ENCODE data around the gene SYK. TPM values are rescaled to one million over a fixed set of nuclear protein-coding genes. Genes with fewer than 3 reads are reported as not detected.

Gene SYK
- total RNA-seq, 3 donors from 2014 or later (not counting 1 experiment from before 2014, with no cell fraction given) = 75.5 to 104 (median 78.0) TPM

GRCh38 chr9:90942555-90942954 is 140.9 kb downstream of the SYK start:
- 76% methylated on average over 7 of the region's 7 CpGs for whole genome bisulfite sequencing (ENCODE audit: insufficient coverage)
- Mint-ChIP-seq H3K27me3 (ENCODE audit: low read depth in 2 of 2) (peaks cover 5 to 24% of the 10 kb centered on the region in 2 donors), H3K4me3 (no peak overlapping the region), H3K36me3 (no peaks in the 10 kb centered on the region), H3K27ac (no peak overlapping the region), H3K9me3 (no peaks in the 10 kb centered on the region), H3K4me1 (no peaks in the 10 kb centered on the region)
- H3K36me3 ChIP-seq (ENCODE audit: control insufficient read depth, insufficient read depth, low read length) = no peaks in the 10 kb centered on the region
- no peak overlapping the region for H3K27ac ChIP-seq (ENCODE audit: low read length)
- H3K4me1 ChIP-seq (ENCODE audit: control insufficient read depth, insufficient read depth, low read length) = no peaks in the 10 kb centered on the region
- ATAC-seq = no peak
- TF ChIP-seq, protein P1, sequence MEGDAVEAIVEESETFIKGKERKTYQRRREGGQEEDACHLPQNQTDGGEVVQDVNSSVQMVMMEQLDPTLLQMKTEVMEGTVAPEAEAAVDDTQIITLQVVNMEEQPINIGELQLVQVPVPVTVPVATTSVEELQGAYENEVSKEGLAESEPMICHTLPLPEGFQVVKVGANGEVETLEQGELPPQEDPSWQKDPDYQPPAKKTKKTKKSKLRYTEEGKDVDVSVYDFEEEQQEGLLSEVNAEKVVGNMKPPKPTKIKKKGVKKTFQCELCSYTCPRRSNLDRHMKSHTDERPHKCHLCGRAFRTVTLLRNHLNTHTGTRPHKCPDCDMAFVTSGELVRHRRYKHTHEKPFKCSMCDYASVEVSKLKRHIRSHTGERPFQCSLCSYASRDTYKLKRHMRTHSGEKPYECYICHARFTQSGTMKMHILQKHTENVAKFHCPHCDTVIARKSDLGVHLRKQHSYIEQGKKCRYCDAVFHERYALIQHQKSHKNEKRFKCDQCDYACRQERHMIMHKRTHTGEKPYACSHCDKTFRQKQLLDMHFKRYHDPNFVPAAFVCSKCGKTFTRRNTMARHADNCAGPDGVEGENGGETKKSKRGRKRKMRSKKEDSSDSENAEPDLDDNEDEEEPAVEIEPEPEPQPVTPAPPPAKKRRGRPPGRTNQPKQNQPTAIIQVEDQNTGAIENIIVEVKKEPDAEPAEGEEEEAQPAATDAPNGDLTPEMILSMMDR (IDR thresholded peaks at IDR 0.05) = no peak
- DNase-seq = no peak
- H3K9me3 ChIP-seq (ENCODE audit: control insufficient read depth, insufficient read depth, low read length) = no peaks in the 10 kb centered on the region
- intact Hi-C loops (cut with micrococcal nuclease) = no loop called here
- H3K4me3 ChIP-seq (ENCODE audit: low read length) = no peak overlapping the region
- no peaks in the 10 kb centered on the region for H3K27me3 ChIP-seq (ENCODE audit: control insufficient read depth, insufficient read depth, low read length)

DNA sequence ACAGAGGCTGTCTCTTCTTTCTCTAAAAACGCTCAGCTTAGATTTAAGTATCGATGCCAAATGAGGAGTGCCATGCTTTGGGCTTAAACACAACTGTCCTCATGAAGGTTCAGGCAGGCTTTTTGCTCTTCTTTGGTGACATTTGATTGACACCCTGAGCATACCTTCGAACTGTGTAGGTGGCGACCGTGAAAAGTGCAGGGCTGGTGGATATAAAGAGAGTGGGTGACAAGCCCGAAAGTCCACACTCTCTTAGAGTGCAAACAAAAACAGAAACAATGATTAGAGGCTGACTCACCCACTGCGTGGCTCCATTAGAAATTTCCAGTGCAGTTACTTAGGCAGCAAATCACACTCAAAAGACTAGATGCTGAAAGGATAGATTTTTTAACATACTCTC is 141.7 kb downstream of the SYK start:
- Mint-ChIP-seq H3K4me1 (no peaks in the 10 kb centered on the region), H3K27ac (no peak overlapping the region), H3K36me3 (no peaks in the 10 kb centered on the region), H3K27me3 (ENCODE audit: low read depth in 2 of 2) (peaks cover 9 to 24% of the 10 kb centered on the region in 2 donors), H3K4me3 (no peak overlapping the region), H3K9me3 (no peaks in the 10 kb centered on the region)
- DNase-seq (no peak), ATAC-seq (no peak)
- Histone ChIP-seq H3K4me3 (ENCODE audit: low read length) (no peak overlapping the region), H3K27ac (ENCODE audit: low read length) (no peak overlapping the region), H3K9me3 (ENCODE audit: control insufficient read depth, insufficient read depth, low read length) (no peaks in the 10 kb centered on the region), H3K4me1 (ENCODE audit: control insufficient read depth, insufficient read depth, low read length) (no peaks in the 10 kb centered on the region), H3K27me3 (ENCODE audit: control insufficient read depth, insufficient read depth, low read length) (no peaks in the 10 kb centered on the region), H3K36me3 (ENCODE audit: control insufficient read depth, insufficient read depth, low read length) (no peaks in the 10 kb centered on the region)
- intact Hi-C loops (cut with micrococcal nuclease) = no loop called here
- TF ChIP-seq, protein P1 (IDR thresholded peaks at IDR 0.05) = no peak
- WGBS (ENCODE audit: insufficient coverage) = 81% methylated on average over 7 of the region's 7 CpGs

DNA sequence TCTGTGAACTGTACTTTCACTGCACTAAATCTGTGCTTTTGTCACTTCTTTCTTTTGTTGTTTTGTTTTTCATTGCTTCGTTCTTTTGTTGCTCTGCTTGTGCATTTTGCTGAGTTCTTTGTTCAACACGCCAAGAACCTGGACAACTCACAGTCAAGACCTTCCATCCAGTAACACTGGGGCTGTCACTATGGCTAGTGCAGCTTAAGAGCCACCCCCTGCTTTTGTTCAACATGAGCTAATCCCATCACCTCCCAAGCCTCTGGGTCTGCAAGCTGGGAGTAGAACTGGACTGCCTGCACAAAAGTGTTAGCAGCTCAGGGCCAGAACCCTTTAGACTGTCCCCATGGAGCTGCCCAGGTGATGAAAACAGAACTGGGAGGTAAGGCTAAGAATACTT is 143.7 kb downstream of the SYK start:
- Histone ChIP-seq H3K4me1 (ENCODE audit: control insufficient read depth, insufficient read depth, low read length) (no peaks in the 10 kb centered on the region), H3K27ac (ENCODE audit: low read length) (no peak overlapping the region), H3K4me3 (ENCODE audit: low read length) (no peak overlapping the region), H3K27me3 (ENCODE audit: control insufficient read depth, insufficient read depth, low read length) (no peaks in the 10 kb centered on the region), H3K9me3 (ENCODE audit: control insufficient read depth, insufficient read depth, low read length) (no peaks in the 10 kb centered on the region), H3K36me3 (ENCODE audit: control insufficient read depth, insufficient read depth, low read length) (no peaks in the 10 kb centered on the region)
- no peaks in the 10 kb centered on the region for H3K9me3 Mint-ChIP-seq
- intact Hi-C loops (cut with micrococcal nuclease) = no loop called here
- peaks cover 22 to 29% of the 10 kb centered on the region in 2 donors for H3K27me3 Mint-ChIP-seq (ENCODE audit: low read depth in 2 of 2)
- TF ChIP-seq, protein P1 (IDR thresholded peaks at IDR 0.05) = no peak
- H3K4me1 Mint-ChIP-seq = no peaks in the 10 kb centered on the region
- DNase-seq (no peak), ATAC-seq (no peak)
- WGBS (ENCODE audit: insufficient coverage) = 90% methylated on average over 2 of the region's 2 CpGs
- no peaks in the 10 kb centered on the region for H3K36me3 Mint-ChIP-seq
- H3K27ac Mint-ChIP-seq = no peak overlapping the region
- H3K4me3 Mint-ChIP-seq = no peak overlapping the region

- Histone ChIP-seq H3K4me3 (ENCODE audit: low read length) (no peak overlapping the region), H3K4me1 (ENCODE audit: control insufficient read depth, insufficient read depth, low read length) (no peaks in the 10 kb centered on the region), H3K9me3 (ENCODE audit: control insufficient read depth, insufficient read depth, low read length) (no peaks in the 10 kb centered on the region), H3K27ac (ENCODE audit: low read length) (no peak overlapping the region), H3K36me3 (ENCODE audit: control insufficient read depth, insufficient read depth, low read length) (no peaks in the 10 kb centered on the region), H3K27me3 (ENCODE audit: control insufficient read depth, insufficient read depth, low read length) (no peaks in the 10 kb centered on the region)
- DNase-seq = no peak
- intact Hi-C loops (cut with micrococcal nuclease) = no loop called here
- 80% methylated on average over 1 of the region's 2 CpGs for WGBS (ENCODE audit: insufficient coverage)
- Mint-ChIP-seq H3K4me1 (no peaks in the 10 kb centered on the region), H3K36me3 (no peaks in the 10 kb centered on the region), H3K27ac (no peak overlapping the region), H3K9me3 (no peaks in the 10 kb centered on the region), H3K27me3 (ENCODE audit: low read depth in 2 of 2) (peaks cover 23 to 26% of the 10 kb centered on the region in 2 donors), H3K4me3 (no peak overlapping the region)
- TF ChIP-seq, protein P1 (IDR thresholded peaks at IDR 0.05) = no peak
- ATAC-seq = no peak
These were observed 145.4 kb downstream of the SYK start for GRCh38 chr9:90946982-90947381.

Data from natural killer cell (primary cell).